NCI-H1105 treated with DMSO at 0.1 percent for 48 hours (cell line): ENCODE data around the gene ARL6IP4.

Source experiments
- DNase-seq: peaks from one replicate; lab custom pipeline; 2025; lab: John Stamatoyannopoulos, UW

ARL6IP4 gene

DNA sequence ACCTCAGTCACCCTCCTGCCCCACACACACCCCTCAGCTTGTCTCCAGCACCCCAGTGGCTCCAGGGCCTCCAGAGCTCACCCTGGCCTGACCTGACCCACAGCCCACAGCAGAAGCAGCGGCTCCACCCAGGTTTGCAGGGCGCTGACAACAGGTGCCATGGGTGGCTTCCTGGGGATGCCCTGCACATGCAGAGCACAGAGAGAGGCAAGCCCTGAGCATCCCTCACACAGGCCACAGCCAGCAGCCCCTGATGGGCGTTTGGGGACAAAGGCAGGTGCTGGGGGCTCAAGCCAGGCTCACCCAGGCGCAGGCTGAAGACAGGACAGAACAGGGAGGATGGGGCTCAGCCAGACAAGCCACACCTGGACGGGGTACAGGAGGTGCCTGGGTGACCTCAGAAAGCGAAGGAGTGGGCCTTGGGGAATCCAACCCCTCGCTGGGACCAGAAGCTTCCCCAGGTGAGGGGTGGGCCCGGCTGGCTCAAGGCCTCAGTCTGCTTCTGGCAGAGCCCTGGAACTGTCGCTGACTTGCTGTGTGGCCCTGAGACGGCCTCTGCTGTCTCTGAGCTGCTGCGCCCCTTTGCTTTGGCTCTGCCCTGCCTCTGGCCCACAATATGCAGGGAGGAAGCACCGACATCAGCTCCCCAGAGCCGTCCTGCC lies 10.6 kb downstream of the ARL6IP4 start:
- DNase-seq = no peak

DNA sequence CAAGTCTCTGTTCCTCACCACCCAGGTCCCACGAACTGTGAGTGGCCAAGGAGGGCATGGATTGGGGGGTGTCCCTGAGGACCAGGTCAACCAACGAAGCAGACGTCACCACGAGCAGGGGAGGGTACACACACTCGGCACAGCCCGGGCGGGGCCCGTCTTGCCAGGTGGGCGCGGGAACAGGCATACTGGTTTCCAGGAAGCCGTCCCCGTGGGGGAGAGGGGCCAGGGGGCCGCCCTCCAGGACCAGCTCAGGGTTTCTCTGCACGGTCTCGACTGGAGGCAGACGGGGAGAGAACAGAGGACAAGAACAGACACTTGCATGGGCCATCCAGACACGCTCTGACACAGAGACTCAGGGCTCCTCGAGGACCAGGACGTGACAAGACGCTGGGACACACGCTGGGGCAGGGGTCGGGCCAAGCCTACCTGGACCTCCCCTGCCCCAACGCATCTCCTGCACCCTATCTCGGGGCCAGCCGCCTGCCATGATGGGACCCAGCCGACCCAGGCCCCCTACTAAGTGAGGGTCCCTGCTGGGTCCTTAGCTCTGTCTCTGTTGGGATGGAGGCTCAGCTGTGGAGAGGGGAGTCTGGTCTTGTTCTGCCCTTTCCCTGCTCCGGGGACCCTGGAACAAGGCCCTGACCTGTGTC lies 11.3 kb downstream of the ARL6IP4 start:
- DNase-seq = no peak

DNA sequence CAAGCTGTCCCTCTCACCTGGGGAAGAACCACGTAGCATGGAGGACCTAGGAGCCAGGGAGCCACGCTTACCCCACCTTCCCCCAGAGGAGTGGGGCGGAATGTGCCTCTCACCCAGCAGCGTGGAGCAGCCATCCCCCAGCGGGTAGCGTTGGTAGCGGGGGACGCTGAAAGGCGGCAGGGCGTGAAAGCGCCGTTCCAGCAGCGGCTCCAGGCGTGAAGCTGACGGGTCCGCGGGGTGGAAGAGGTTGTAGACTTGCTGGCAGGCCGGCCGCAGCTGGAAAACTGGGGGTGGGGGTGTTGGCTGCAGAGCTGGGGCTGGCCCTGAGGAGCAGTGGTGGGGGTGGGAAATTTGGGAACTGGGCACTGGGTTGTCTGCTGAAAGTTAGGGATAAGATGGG lies 11.9 kb downstream of the ARL6IP4 start:
- DNase-seq = no peak

DNA sequence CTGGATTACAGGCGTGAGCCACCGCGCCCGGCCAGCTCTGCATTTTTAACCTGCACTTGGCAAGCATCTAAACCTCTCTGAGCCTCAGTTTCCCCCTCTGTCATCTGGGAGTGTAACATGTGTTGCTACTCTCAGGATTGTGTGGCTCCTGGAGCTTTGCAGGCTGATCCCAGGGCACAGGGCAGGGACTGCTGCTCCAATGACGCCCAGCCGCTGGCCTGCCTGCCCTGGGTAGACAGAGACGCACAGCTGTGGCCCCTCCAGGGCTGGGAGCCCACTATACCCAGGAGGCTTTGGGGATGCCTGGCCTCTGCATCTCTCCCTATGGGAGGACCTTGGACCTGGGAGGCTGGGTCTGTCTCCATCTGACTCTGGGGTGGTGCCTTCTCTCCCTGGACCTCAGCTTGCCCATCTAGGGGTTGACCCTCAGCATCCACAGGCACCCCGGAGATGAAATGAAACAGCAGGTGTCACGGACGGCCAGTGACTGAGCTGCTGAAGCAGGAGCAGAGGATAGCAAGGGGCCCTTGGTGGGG lies 13.7 kb downstream of the ARL6IP4 start:
- DNase-seq = no peak

DNA sequence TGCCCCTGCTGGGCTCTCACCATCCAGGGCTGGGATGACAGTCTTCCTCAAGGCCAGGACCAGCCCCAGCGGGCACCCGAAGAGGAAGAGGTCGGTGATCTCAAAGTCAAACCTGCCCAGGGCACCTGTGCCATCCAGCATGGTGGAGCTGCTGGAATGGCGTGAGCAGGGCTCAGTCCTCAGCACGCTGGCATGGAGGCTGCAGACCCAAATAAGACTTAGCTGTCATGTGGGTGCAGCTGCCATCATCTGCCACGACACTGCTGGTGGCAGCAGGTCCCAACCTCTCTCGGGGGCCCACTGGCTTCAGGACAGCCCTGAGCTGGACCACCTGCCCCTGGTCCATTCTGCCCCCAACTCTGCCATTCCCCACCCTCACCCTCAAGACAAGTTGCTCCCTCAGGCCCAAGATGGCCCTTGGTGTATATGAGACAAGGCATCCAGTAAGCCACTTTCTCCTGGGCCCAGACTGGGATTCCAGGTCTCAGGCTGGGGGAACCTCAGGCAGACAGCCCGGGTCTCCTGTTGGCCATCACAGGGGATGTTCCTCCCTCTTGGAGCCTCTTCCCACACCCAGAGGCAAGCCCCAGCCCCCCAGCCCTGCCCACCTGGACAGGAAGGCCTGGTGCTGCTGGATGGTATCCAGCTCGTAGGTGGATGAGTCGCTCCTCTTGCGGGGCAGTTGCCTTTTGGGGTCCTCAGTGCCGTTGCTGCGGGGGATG lies 14.5 kb downstream of the ARL6IP4 start:
- no peak for DNase-seq

DNA sequence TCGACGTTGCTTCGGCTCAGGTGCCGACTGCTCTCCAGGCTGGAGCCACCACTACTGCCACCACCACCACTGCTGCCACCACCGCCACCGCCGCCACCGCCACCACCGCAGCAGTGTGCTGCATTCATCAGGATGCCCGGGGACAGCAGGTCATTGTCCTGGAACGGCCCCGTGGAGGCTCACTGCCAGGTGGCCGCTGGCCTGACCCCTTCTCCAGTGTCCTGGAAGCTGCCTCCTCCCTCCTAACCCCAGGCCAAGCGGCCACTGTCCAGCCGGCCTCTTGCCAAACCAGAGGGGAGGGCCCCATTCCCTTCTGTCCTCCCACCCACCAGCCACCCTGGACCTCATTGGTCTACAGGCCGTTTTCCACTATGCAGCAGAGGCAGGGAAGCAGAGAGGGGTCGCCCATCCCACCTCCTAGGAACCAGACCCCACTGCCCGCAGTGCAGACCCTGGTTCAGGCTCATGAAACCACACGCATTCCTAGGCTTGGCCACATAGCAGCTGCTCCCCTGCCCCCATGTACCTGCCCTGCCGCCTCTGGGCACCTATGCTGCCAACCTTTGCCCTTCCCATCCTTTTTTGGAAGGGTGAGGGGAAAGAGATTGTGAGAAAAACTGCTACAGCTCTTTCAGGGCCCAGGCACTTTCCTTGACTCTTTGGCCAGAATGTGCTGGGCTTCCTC lies 15.2 kb downstream of the ARL6IP4 start:
- DNase-seq = no peak

DNA sequence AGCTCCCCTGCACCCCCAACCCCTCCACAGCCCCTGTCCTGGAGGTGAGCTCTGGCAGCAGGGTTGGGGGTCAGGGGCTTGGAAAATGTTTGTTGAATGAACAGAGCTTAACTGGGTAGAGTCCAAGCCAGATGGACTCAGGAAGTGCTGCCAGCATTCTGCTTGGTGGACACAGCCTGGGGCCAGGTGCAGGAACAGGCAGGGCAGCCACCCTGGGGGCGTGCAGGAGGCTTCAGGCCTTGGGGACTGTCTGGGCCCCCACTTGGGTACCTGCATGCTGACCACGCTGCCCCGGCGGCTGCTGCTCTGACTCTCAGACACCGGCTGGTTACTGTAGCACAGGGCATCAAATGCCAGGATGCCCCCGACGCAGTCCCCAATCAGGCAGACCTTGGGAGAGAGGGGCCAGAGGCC lies 15.7 kb downstream of the ARL6IP4 start:
- no peak for DNase-seq

DNA sequence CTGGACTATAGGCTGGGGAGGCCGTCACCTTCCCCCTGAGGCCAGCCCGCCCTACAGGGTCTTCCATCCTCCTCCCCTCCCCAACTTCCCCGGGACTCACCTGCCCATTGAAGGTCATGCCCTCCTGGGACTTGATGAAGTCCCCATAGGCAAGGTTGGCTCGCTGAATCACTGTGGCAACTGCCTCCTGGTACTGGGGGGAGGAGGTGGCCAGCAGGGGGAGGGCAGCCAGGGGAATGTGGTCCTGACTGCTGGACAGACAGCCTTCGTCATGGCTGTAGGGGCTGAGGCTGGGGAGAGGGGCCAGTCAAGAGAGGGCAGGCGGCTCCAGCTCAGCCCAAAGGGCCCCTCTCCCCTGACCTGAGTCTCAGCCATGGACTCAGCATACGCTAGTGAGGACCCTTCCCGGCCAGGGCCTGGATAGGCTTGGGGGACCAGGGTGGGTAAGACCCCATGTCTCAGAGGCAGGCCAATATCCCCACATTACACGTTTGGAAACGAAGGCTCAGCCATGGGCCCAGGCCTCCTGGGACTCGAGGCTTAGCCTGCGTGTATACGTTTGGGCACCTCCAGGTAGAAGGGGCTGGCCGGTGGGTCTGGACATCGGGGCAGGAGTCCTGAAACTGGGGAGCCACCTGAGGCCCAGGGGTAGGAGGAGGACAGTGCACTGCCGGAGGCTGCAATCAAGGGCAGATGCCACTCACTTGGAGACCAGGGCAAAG lies 16.3 kb downstream of the ARL6IP4 start:
- DNase-seq = no peak

DNA sequence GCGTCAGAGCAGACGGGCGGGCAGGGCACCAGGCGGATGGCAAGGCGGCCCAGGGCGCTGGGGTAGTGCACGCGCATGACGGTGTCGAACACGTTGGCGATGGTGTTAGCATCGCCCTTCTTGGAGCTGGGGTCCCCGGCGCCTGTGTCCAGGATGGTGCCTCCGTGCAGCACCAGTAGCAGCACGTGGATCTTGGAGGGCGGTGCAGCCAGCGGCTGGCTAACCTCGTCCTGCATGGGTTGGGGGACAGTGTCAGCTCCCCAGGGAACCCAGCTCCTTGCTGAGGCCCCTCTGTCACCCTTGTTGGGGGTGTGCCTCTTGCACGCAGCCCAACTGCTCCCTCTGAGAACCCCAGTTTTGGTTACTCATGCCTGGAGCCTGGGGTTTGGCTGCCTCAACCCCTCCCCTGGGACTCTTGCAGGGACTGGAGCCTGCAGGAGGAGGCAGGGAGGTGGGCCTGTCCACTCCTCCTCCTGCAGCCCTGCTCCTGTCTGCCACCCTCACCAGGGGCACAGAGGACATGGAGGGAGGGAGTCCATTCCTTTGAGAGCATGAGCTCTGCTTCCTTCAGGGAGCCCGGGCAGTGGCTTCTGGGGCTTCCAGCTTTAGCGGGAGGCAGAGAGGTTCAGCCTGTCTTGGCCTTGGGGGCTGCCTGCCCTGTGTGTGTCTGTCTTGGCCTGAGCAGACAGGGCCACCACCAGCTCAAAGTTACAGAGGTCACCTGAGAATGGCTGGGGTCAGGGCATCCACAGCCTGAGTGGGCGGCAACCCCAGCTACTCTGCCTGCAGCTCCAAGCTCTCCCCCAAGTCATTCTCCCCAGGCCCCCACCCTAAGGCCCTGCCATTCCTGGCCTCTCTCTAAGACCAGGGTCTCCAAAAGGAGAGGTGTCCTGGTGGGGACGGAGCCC lies 17.1 kb downstream of the ARL6IP4 start:
- no peak for DNase-seq

DNA sequence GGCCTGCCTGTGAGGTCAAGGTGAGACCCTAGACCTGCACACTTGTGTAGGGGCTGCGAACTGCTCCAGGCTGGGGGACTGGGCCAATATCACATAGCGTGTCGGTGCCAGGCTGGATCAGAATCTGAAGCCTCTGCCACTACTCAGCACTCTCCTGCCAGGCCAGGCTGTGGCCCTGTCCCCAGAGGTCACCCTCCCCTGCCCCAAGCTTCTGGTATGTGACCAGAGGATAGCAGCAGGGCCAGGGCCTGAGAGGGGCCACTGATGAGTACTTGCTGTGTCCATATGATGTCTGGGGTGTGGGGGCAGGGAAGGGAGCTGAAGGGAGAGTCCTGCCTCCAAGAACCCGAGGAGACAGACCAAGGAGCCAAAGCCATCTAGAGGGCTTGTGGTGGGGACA lies 17.8 kb downstream of the ARL6IP4 start:
- no peak for DNase-seq

DNA sequence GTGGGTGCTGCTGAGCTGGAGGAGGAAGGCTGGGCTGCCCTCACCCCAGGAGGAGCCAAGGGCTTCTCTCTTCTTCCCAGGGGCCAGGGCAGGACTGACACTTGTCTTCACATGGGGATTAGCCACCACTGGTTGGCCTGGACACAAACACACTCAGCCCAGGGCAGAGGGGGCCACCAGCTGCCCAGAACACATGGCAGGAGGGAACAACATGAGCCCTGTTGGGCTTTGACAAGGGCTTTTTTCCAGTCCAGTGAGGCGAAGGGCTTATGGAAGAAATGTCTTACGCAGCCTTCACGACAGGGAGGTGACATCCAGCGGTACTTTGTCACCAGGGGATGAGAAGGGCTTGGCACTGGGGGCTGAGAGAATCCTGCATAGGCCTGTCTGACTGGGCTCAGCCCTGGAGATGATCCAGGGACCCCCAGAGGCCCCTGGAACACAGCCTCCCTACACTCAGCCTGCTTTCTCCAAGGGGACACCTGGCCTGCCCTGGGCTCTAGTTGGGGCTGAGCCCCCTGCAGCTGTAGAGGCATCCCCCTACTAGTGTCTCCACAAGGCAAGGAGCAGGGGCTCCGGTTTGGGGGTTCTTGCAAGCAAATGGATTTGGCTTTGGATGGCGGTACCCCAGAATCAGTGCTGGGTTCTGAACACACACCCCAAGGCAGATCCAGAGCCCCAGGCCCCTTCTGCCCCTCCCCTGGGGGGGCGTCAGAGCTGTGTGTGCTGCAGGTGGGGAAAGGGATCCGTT lies 18.9 kb downstream of the ARL6IP4 start:
- DNase-seq = no peak

DNA sequence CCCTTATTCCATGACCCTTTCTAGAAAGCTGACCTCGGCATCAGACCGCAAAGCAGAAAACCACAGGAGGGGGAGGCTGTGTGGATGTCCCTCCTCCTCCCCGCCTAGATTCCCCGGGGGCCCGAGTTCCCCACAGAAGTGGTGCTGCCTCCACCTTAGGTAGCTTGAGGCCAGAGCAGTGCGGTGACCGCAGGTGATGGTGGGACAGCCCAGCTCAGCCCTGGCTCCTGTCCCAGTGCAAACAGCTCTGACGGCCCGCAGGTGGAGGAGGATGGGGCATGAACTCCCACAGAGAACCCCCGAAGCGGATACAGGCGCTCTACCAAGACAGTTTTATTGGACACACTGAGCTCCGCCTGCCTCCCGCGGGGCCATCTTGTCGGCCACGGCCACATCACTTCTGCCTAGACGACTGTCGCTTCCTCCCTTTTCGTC lies 19.5 kb downstream of the ARL6IP4 start:
- DNase-seq = no peak

DNA sequence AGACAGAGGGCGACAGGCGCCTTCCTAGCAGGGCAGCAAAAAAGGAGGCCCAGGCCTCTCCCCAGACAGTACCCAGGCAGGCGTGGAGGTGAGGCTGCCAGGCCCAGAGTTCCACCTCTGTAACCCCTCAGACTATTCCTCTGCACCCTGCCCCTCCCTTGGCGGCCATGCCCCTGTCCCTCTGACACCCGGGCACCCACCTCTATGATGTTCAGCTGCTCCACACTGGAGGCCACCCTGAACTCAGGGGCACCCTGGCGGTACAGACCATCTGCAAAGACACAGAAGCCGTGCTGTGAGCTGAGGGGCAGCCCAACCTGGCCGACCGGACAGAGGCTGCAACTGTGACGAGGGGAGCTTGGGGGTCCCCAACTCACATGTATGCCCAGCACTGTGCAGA lies 20.1 kb downstream of the ARL6IP4 start:
- no peak for DNase-seq

DNA sequence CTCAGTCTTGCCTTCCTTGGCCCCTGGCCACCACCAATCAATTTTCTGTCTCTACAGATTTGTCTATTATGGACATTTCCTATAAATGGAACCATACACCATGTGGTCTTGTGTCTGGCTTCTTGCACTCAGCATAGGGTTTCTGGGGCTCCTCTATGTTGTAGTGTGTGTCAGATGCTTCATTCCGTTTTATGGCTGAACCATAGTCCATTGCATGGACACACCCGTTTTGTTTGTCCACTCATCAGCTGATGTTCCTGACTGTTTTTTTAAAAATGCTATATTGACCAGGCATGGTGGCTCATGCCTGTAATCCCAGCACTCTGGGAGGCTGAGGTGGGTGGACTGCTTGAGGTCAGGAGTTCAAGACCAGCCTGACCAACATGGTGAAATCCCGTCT lies 21.0 kb downstream of the ARL6IP4 start:
- no peak for DNase-seq

DNA sequence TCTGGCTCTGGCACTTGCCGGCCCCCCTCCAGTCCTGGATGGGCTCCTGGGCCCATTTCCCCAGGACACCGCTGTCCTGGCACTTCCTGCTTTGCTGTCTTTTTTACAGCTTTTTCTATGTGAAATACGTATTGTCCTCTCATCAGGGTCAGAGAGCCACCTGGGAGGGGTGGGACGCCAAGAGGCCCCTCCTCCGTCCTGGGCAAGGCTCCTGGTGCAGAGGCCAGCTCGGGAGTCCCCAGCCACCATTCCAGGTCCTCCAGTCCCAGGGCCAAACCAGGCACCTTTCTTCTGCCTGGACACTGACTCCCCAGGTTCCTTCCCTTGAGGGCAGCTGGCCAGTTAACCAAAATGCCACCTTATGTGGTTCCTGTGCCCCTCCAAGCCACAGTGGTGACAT lies 22.8 kb downstream of the ARL6IP4 start:
- no peak for DNase-seq

DNA sequence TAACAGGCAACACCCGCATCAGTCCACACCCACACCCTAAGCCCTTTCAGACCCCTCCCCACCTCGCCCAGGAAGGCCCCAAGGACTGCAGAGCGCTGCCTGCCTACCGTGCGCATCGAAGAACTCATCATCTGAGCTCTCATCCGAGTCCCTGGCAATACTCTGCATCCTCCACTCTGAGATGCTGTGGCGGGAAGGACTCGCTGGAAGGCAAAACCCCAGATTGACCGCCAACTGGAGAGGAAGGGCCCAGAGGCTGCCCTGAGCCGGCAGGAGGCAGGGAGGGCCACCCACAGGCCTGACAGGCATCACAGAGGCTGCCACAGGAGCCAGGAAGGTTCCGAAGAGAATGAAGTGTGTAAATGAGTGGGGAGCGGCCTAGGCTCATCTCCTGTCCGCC lies 23.8 kb downstream of the ARL6IP4 start:
- no peak for DNase-seq

DNA sequence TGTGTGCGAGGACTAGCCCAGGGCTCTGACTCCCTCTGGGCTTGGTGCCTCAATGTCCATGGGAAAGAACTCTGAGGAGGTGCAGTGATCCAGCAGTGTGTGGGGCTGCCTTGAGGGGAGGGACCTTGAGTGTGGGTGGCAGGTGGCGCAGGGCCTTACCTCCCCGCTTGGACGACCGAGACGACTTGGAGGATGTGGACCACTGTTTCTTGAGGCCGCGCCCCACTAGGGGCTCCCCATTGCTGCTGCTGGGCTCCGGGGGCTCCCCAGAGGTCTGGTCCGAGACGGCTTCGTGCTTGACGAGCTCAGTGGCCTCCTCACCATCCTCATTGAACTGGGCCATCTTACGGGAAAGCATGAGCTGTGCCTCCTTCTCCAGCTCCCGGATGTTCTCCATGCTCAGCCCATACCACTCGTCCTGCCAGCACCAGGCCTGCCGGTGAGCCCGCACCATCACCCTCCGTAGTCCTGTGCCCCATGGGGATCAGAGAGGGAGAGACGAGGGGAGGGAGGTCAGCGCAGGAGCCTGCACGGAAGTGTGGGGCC lies 24.7 kb downstream of the ARL6IP4 start:
- DNase-seq = no peak

DNA sequence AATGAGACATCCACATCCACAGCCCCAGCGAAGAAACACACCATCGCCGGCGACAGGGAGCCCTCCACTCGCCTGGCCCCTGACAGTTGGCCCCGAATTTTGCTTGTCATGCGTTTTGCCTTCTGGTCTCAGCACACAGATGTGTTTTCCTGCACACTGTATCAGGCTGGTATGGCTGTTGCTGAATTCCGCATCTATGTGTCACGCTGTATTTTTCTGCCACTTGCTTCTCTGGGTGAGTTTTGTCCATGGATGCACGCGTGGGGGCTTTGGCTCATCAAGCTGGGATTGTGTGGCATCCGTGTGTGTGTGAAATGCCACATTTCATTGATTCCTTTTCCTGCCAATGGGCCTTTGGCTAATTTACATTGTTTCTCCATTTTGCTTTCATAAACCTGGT lies 26.5 kb downstream of the ARL6IP4 start:
- no peak for DNase-seq

DNA sequence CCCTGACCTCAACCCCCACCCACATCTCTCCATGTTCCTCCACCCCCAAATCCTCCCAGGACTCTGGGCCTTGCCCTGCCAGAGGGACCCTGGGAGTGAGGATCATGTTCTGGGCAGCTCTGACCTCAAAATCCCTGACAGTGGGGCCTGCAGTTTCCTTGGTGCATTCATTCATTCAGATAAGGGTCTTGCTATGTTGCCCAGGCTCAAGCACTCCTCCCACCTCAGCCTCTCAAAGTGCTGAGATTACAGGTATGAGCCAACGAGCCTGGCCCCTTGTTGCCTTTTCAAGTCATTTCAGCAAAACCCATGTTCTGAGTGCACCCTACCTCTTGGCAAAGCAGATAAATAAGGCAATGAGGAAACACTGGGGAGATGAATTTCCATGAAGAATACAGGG lies 29.6 kb downstream of the ARL6IP4 start:
- no peak for DNase-seq

DNA sequence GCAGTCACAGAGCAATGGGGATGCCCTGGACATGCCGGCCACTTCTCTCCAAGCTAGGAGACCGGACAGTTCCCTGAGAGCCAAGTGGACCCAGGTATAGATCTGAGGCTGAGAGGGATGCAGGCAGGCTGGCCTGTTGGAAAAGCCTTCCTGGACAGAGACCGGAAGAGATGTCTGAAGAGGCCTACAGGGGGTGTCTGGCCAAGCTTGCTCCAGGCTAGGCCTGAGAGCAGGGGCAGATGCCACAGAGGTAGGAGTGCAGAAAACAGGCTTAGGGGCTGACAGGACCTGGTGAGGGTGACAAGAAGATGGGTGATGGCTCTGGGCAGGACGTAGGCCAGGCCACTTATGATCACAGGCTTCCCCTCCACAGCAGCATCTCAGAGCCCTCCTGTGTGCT lies 30.2 kb downstream of the ARL6IP4 start:
- no peak for DNase-seq
